Right ventricle myocardium inferior (tissue), 1 donor: Measurements from ENCODE around the gene KLHL17. TPM values are rescaled to one million over a fixed set of nuclear protein-coding genes. Genes with fewer than 3 reads are reported as not detected.
A peak's percentile ranks its signal among the peaks of the same experiment; 100 is the strongest.
"Not testable (repeated sequence)": the region's sequence is repeated elsewhere in the genome, so short reads cannot be mapped to it uniquely, and the experiment has no call there.

Experiments
- ATAC-seq: fragments of 200-7000 bp; cut with Tn5 transposase; one replicate; pipeline ENCODE4 v1.9.1; 2020; ENCODE audit warnings: mild to moderate bottlenecking, moderate library complexity
- DNase-seq: peaks from one replicate; pipeline ENCODE4 v3.0.0; 2021; ENCODE audit errors: missing footprints
- intact Hi-C: fragments of 100-400 bp; cut with DNase I; formaldehyde crosslinking; loops from one replicate; pipeline ENCODE4 v1.11.0; 2022
- total RNA-seq: library from RNA; stranded (reverse); fragmentation: NEBNext Ultra II Directional; extraction: Animal tissue kit (Norgen Biotek cat#: 25700); gene quantifications from one replicate; pipeline ENCODE4 v1.2.1, GENCODE V29; 2021
- donor health status: DM: no; HTN: yes; CAD: no; lungs with severe emphysema.

KLHL17 gene
- total RNA-seq, 1 donor from 2014 or later: 7.0 TPM

DNA sequence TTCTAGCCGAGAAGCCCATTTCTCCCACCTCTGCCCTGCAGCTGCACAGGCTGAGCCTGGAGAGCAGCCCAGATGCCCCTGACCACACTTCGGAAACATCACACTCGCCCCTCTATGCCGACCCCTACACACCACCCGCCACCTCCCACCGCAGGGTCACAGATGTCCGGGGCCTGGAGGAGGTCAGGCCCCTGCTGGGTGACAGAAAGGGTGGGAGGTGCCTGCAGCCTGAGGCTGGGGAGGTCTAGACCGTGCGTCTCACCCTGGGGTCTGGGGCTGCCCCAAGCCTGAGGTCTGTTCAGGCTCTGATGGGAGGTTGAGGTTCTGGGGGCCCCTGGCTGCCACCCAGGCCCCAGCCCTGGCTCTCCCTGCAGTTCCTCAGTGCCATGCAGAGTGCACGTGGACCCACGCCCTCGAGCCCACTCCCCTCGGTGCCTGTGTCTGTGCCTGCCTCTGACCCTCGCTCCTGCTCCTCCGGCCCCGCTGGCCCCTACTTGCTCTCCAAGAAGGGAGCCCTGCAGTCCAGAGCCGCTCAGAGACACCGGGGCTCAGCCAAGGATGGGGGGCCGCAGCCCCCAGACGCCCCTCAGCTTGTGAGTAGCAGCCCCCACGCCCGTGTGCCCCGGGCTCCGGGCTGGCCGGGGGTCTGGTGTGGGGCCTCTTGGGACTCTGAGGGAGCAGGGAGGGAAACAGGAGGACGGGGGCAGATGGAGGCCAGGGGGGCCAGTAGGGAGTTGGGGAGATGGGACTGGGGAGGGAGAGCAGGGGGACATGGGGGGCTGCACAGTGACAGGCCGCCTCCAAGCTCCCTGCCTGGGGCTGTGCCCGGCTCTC is 13.3 kb downstream of the KLHL17 start:
- DNase-seq: no peak
- peak; percentile 11 for ATAC-seq
- intact Hi-C loops: no loop called here

DNA sequence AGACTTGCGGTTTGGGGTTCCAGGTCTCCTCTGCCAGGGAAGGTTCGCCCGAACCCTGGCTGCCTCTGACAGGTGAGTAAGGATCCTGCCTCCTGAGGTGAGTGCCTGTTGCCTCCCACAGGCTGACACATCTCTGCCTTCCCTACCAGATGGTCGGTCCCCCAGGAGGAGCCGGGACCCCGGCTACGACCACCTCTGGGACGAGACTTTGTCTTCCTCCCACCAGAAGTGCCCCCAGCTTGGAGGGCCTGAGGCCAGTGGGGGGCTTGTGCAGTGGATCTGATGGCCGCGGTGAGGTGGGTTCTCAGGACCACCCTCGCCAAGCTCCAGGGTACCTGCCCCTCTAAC is 13.9 kb downstream of the KLHL17 start:
- intact Hi-C loops: no loop called here
- DNase-seq (no peak), ATAC-seq (no peak)

DNA sequence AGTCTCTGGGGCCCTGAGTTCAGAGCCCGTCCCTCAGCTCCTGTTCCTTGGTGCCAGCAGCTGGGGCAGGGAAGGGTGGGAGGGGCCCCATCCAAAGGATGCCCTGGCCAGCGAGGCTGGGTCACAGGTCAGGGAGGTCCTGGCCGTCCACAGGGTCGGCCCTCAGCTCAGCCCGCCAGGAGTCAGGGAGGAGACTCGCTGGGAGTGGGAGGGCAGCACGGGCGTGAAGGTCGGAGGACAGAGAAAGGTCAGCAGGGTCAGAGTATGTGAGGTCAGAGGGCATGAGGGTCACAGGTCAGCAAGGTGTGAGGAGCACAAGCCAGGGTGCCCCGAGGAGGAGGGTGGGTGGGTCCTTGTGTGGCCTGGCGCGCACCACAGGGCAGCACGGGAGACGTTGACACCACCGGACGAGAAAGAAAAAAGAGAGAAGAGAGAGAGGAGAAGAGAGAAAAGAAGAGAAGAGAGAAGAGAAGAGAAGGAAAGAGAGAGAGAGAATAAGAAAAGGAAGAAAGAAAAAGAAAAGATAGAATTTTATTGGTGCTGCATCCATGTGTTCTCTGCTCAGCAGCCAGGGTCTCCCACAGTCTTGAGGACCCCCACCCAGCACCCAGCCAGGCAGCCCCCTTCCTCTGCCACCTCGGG is 14.4 kb downstream of the KLHL17 start:
- intact Hi-C loops: no loop called here
- no peak for DNase-seq
- ATAC-seq: no peak

DNA sequence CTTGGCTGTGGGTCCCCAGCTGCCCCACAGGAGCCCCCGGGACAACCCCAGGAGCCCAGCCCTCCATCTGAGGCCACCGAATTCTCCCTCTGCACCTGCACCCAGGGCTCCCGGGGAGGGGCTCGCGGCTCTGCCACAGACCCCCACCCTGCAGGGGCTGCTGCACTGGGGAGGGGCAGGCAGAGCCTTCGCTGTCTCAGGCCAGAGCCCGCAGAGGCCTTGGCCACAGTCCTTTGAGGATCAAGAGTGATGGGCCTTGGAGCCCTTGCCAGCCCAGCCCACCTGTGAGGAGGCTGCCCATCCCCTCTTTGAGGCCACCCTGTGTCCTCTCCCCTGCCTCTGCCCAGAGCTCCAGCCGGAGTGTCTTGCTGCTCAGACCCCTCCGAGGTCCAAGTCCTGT is 15.0 kb downstream of the KLHL17 start:
- no peak for DNase-seq
- intact Hi-C loops: no loop called here
- ATAC-seq: no peak

DNA sequence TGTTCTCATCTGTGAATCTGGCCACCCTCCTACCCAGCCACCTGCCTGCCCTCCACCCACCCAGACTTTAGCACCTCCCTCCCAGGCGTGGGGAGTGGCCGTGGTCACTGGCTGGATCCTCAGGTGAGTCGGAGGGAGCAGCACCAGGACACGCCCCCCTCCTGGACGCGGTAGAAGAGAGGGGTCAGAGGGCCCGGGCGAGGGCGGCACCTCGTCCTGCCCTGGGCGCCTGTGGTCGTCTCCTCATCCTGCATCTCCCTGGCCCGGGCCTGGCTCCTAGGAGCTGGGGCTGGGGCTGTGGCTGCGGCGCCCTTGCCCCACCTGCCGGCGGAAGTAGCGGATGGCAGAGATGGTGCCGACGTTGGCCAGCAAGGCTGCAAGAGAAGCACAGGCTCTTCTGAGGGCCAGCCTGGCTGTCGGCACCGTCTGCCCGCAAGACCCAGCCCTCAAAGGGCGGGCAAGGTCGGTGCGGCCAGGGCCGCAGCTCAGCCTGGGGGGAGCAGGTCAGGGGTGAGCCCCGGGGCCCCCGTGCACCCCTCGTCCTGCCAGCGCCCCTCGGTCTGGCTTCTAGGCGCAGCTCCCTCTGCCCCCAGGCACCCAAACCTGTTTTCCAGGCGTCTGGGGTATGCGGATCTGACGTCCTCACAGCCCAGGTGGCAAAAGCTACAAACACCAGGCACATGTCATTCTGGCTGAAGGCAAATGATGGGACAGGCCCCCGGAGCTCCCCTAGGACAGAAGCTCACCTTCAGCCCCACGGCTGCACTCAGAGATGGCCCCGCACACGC is 15.7 kb downstream of the KLHL17 start:
- DNase-seq: no peak
- intact Hi-C loops: no loop called here
- no peak for ATAC-seq

DNA sequence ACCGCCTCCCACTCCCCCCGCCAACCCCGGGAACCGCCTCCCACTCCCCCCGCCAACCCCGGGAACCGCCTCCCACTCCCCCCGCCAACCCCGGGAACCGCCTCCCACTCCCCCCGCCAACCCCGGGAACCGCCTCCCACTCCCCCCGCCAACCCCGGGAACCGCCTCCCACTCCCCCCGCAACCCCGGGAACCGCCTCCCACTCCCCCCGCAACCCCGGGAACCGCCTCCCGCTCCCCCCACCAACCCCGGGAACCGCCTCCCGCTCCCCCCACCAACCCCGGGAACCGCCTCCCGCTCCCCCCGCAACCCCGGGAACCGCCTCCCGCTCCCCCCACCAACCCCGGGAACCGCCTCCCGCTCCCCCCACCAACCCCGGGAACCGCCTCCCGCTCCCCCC is 16.4 kb downstream of the KLHL17 start:
- ATAC-seq, intact Hi-C loops: not testable (repeated sequence)
- DNase-seq: peak; percentile 69

DNA sequence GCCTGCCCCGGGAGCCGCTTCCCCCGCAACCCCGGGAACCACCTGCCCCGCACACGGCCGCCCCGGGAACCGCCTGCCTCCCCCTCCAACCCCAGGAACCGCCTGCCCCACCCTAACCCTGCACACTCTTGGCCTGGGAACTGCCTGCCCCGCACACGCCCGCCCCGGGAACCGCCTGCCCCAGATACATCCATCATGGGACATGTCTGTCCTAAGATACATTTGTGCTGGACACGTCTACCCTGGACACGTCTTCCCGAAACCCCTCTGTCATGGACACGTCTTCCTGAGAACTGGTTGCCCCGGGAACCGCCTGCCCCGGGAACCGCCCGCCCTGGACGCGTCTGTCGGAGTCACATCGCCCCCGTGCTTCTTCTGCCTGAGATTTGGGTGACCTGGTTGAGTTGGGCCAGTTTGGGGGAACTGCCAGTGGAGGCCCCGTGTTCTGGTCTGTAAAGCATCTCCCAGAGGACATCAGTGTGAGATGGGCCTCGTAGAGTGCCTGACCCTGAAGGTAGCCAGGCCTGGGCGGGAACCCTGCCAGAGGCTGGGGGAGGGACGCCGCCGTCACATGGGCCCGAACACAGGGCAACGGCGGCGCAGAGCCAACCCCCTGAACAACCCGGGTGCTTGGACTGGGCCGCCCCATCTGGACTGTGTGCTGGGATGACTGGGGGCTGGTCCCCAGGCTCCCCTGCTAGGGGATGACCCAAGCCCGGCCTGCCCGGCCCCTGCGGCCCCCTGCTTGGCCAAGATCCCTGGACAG is 17.9 kb downstream of the KLHL17 start:
- DNase-seq: peak; percentile 69
- intact Hi-C loops: no loop called here
- ATAC-seq: no peak

DNA sequence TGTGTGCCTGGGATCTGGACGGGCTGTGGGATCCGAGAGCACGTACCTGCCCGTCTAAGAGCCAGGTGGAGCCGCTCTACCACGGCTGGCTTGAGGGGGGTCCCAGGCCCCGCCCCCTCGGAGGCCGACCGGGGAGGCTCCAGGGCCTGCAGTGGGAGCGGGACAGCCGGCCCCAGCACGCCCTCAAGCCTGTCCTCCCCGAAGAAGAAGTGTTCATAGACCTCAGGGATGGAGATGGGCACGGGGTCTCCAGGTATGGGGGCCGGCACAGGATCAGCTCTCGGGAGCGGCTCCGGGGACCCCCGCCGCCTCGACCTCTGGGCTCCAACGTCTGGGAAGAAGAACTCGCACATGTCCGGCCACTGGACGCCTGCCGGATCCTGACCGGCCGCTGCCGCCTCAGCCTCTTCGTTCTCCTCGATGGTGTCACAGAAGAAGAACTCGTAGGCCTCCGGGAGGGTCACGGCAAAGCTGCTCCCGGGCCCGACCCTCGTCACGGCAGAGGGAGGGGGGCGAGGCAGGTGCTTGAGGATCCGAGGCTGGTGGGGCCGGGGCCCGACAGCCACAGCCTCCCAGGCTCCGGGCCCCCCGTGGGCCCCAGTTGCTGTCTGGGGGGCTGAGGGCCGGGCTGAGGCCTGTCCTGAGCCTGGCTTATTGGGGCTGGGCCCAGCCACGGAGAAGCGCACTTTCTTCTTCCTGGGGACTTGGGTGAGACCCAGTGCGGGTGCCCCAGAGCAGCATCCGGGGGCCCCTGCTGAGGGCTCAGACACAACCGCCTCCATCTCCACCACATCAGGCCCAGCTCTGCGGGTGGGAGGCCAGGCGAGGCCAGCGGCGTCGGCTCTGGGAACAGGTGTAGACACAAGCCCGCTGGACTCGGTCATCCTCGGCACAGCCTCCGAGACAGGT is 18.7 kb downstream of the KLHL17 start:
- no peak for ATAC-seq
- intact Hi-C loops: no loop called here
- peak; percentile 53 for DNase-seq

DNA sequence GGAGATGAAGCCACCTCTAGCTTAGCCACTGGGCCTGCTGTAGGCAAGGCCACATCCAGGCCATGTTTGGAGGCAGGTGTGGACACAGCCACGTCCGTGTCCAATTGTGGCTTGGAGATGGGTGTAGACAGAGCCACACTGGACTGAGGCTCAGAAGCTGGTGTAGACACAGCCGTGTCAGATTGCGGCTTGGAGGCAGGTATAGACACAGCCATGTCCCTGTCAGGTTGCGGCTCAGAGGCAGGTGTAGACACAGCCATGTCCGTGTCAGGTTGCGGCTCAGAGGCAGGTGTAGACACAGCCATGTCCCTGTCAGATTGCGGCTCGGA is 19.3 kb downstream of the KLHL17 start:
- ATAC-seq: no peak
- DNase-seq: no peak
- intact Hi-C loops: loop anchor here (1.0 kb wide), 1 partner anchor 20 kb away; no protein-coding TSS in a partner anchor

DNA sequence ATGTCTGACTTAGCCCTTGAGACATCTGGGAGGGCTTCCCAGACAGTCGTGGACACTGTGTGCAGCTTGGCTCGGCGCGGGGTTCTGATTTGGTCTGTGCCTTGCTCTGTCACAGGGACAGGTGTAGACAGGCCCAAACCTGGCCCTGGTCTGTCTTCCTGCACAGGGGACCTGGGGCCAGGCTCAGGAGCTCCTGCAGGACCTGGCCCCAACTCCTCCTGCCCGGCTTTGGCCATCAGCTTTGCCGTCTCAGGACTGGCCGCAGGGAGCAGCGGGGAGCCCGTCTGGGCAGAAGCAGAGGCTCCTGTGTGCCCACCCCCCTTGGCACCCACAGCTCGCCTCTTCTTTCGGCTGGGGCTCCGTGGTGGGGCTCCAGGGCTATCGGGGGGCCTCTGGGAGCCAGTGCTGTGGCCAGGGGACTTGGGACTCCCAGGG is 19.8 kb downstream of the KLHL17 start:
- intact Hi-C loops: loop anchor here (1.0 kb wide), 1 partner anchor 19 kb away; no protein-coding TSS in a partner anchor
- DNase-seq: peak; percentile 61
- no peak for ATAC-seq

DNA sequence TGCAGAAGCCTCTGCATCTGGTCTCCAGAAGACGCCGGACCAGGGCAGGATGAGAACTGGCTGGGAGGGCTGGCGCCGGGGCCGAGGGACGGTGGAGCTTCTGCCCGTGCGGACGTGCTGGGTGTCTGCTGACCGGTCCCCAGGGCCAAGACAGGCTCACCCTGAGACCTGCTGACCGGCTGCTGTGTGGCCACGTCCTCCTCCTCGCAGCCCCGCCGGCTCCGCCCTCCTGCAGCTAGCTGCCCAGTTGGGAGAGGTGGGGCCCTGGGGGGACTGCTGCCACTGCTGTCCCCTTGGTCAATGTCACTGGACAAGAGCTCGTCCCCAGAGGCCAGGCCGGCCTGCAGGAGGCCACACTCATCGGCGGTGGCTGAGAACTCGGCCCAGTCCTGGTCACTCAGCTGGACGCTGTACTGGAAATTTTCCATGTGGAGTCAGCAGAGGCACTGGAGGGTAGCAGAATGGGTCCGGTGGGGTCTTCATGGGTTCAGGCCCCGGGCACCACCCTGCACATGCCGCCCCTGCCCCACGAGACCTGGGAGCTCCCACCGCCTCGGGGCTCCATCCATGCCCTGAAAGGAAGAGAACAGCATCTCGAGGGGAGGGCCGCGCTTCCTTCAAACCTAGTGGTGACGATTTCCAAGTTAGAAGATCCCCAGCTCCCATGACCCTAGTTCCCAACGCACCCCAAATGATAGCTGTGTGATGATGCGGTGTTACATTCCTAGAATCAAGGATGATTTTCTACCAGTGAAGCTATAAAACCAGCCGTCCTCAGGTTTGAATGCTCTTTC is 20.4 kb downstream of the KLHL17 start:
- intact Hi-C loops: loop anchor here (1.0 kb wide), 1 partner anchor 19 kb away; no protein-coding TSS in a partner anchor
- peak; percentile 82 for DNase-seq
- ATAC-seq: peak; percentile 71

DNA sequence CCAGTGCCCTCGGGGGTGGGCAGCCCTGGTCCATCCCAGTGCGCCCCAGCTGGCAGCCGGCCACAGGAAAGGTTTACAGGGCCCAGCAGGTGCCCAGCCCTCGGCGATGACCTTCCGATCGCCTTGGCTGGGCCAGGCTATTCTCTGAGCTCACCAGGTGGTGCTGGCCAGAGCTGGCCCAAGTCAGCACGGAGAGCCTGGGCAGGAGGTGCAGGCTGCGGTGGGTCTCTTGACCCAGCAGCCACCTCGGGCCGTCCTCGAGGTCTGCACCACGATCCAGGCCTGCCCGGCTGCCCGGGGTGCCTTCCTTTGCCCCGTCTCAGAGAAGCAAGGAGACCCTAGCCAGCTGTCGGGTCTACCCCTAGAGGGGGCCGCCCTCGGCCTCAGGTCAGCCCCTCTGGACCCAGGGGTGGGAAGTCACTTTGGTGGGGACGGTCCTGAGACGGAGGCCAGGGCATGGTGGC is 21.1 kb downstream of the KLHL17 start:
- ATAC-seq: peak; percentile 1
- intact Hi-C loops: no loop called here

DNA sequence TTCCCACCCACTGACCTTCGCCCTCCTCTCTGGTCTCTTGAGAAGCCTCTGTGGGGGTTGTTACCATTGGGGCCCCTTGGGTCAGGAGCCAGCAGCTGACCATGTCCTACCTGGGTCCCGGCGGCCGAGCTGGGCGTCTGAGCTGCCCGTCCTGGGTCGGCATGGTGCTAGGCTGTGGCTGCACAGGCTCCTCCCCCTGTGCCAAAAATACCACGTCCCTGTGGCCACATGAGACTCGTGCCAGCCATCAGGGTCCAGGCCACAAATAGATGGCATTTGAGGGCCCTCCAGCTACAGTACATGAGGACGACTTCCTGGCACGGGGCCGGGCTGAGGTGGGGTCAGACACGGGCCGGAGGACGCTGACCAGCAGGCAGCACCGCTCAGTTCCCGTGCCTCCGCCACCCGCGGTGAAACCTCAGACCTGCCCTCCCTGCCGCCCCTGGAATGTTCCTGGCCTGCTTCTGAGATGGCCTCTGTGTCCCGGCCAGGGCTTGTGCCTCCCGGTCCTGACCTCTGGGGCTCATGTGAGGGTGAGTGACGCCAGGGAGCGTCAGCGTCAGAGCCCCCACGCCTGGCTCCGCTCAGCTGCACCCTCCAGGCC is 21.7 kb downstream of the KLHL17 start, which contains the start of gene PERM1:
Gene PERM1, minus strand, starts transcription at position 139 of the 604 bp plus-strand sequence. CDS start 1,064 bp downstream, outside the sequence.
- ATAC-seq: peak; percentile 74
- peak; percentile 86 for DNase-seq
- intact Hi-C loops: no loop called here

More for the DNA sequence above, 21.1 kb downstream of the KLHL17 start:
- DNase-seq: peak; percentile 65

DNA sequence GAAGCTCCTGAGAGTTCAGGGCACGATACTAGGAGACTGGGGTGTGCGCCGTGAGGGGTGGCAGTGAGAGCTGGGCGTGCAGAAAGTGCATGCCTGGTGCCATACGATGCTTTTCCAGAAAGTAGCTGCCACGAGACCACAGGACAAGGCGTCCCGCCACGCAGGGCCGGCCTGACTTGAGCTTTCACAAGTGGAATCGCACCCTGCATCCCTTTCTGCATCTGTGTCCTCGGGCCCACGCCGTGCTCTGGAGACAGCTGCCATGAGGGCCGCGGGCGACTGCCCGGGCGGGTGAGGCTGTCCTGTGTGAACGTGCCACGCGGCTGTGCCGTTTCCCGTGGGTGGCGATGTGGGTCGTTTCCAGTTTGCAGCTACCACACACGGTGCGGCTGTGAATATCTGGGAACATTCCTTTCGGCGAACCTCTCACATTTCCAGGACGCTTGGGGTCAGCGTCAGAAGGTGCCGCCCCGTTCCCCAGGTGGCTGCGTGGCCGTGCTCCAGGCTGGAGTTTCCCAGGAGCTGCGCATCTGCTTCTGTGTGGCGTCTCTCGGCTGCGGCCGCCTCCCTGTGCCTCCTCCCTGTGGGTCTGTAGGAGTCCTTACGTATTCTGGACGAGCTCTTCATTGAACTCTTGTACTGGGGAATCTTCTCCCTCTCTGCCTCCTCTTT is 22.5 kb downstream of the KLHL17 start:
- DNase-seq (peak; percentile 63), ATAC-seq (no peak)
- intact Hi-C loops: no loop called here

DNA sequence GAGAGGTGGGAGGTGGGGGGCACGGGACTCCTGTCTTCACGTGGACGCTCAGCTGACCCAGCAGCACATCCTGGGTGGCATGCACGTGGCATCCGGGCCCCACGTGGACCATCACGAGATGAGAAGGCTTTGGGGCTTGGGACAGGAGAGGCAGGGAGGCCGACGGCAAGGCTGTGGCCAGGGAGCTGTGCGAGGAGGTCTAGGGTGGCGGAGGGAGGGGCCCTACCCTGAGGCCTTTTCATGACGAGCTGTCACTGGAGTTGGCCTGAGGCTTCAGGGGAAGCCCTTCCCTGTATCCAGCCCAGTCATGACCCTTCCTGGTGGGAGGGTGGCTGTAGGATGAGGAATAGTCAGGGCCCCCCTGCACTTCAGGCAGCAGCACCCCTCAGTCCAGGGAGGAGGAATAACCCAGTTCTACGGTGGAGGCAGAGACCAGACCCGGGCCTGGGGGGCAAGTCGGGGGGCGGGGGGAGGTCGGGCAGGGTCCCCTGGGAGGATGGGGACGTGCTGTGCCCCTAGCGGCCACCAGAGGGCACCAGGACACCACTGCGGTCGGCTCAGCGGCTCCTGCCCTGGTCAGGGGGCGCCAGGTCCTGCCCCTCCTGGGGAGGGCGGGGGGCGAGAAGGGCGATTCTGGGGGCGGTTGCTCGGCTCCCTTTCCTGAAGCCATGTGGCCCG is 23.6 kb downstream of the KLHL17 start:
- intact Hi-C loops: loop anchor here (2.0 kb wide), 1 partner anchor 81 kb away; no protein-coding TSS in a partner anchor
- DNase-seq (peak; percentile 79), ATAC-seq (no peak)
